Measurements from ENCODE around the gene RAB22A.

DNA sequence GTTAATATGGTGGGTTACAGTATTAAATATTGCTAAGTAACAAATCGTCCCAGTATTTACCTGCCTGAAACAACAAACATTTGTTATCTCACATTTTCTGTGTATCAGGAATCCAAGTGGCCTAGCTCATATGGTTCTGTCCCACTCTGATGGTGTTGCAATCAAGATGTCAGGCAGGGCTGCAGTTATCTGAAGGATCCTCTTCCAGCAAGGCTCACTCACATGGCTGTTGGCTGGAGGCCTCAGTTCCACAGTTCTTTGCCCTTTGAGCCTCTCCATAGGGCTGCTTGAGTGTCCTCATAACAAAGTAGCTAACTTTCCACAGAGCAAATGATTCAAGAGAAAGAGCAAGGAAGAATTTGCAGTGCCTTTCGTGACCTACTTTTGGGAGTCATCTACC, 17.7 kb downstream of the RAB22A start:
- TF ChIP-seq, protein P1, sequence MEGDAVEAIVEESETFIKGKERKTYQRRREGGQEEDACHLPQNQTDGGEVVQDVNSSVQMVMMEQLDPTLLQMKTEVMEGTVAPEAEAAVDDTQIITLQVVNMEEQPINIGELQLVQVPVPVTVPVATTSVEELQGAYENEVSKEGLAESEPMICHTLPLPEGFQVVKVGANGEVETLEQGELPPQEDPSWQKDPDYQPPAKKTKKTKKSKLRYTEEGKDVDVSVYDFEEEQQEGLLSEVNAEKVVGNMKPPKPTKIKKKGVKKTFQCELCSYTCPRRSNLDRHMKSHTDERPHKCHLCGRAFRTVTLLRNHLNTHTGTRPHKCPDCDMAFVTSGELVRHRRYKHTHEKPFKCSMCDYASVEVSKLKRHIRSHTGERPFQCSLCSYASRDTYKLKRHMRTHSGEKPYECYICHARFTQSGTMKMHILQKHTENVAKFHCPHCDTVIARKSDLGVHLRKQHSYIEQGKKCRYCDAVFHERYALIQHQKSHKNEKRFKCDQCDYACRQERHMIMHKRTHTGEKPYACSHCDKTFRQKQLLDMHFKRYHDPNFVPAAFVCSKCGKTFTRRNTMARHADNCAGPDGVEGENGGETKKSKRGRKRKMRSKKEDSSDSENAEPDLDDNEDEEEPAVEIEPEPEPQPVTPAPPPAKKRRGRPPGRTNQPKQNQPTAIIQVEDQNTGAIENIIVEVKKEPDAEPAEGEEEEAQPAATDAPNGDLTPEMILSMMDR (conservative IDR thresholded peaks at IDR 0.05 in 1 of 2, IDR thresholded peaks at IDR 0.05 in 1 of 2; ENCODE audit: low read depth in 1 of 2, low read length in 2 of 2) = no peak
- no peak for TF ChIP-seq EZH2 (IDR thresholded peaks at IDR 0.05; ENCODE audit: low read length, missing control alignments)
